IPS-NIHi7 (cell line): Measurements from ENCODE around the gene MAN1A2.

ENCODE experiments used
- DNase-seq: peaks from one replicate; pipeline ENCODE4 v3.0.0; 2012; ENCODE audit warnings: mixed read lengths; ENCODE audit errors: extremely low spot score

MAN1A2 gene

DNA sequence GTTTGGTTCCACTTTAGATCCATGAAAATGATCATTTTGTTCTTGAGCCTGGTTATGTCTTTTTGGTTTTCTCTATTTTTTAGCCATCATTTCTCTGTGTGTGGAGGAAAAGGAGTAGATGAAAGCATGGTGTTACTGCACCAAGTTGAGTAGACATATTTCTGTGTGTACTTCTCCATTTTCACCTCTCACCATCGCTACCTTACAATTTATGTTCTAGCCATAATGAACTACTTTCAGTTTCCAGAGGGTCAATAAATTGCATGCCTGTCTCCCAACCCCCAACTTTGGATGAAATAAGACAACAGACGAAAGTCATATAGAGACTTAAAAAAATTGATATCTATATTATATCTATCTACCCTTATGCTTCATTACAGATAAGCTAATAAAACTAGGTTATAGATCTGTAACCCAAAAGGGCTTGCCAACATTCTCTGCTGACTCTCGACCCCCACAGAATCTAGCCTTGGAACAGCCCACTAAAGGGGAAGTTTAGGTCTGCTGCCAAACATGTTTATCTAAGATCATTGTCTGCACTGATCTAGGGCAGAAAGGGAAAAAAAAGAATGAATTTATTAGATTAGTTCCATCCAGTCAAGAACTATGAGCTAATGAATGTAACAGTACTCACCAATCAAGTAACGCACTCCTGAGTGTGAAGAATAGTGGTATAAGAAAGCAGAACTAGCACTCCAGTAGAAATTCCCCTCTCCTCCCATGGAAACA lies 7.5 kb upstream of the MAN1A2 start:
- DNase-seq: no peak

DNA sequence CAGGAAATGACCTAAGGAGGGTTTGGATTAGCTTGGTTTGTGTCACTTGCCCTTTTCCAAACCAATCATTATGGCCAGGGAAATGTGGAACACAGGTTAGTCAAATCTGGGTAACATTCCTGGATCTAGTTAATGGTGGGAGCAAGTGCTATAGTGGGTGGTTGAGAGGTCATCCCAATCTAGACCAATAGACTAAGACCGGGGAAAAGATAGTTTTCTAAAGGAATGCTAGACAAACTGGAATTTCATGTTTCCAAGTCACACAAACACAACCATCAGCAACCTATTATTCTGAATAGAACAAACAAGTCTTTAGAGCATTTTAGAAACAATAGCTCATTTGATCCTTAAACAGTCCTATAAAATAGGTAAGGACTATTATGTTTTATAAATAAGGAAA lies 4.3 kb upstream of the MAN1A2 start:
- DNase-seq: no peak

DNA sequence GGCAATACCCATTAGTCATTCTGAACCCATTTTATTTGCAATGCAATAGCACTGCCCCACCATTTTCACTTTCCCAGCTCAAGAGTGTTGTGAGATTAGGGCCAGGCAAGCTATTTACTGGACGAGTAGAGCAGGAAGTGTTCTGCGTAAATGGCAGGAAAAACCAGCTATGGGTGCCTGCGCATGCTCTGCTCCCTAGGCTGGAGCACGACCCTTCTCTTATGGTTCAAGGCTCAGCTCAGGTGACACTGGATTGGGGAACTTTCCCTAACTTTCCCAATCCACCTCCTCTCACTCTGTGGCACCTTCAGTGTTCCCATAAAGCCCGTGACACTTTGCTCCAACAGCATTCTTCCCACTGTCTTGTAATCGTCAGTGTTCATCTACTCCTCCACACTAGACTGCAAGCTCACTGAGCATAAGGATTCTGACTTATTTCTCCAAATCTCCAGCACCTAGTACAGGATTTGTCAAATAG lies 3.6 kb upstream of the MAN1A2 start:
- no peak for DNase-seq

DNA sequence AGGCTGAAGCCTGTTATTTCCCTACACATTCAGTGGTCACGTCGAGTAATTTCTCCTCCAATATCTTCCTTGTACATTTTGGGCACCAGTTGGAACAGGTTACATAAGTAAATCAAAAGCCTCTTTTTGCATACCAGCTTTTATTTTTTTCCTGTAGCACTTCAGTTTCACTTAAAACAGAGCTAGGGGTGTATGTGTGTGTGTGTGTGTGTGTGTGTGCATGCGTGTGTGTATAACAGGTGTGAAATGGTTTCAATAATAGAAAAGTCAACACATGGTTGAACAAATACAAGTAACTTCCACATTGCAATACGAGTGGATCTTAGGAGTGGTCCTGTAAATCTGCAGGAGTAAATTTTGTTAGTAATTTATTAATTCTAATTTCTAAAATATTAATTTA lies 3.0 kb upstream of the MAN1A2 start:
- DNase-seq: no peak

DNA sequence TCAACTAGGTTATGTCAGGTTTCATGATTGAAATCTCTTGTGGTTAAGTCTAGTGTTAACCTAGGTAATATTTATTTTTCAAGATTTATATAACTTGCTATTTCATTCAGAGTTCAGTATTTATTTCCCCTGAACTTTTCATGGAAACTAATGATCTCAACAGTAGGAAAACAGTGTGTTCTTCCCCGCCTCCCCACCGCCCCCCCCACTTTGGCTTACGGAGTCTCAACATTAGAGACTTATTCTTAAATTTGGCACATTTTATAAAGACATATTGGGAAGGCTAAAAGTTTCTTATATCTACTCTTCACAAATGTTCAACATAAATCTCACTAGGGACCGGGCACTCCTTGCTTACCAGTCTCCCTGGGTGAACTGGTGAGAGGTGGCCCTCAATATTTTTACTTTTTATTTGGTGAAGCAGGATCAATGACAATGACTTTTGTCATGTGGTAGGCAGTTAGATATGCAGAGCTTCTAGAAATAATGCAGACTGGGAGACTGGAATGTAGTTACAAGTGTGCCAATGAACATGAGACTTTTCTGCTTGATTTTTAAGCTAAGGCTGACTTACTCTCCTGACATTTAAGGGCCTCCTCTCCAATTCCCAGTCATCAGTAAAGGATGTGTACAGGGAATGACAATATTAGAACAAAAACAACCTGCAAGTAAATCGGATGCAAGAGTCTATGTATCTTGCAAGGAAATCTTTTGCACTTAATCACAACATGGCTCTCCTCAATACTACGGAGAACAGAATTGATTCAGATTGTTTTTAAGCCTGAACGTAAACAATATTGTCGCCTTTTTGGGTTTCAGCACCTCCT lies 1.7 kb upstream of the MAN1A2 start:
- no peak for DNase-seq

DNA sequence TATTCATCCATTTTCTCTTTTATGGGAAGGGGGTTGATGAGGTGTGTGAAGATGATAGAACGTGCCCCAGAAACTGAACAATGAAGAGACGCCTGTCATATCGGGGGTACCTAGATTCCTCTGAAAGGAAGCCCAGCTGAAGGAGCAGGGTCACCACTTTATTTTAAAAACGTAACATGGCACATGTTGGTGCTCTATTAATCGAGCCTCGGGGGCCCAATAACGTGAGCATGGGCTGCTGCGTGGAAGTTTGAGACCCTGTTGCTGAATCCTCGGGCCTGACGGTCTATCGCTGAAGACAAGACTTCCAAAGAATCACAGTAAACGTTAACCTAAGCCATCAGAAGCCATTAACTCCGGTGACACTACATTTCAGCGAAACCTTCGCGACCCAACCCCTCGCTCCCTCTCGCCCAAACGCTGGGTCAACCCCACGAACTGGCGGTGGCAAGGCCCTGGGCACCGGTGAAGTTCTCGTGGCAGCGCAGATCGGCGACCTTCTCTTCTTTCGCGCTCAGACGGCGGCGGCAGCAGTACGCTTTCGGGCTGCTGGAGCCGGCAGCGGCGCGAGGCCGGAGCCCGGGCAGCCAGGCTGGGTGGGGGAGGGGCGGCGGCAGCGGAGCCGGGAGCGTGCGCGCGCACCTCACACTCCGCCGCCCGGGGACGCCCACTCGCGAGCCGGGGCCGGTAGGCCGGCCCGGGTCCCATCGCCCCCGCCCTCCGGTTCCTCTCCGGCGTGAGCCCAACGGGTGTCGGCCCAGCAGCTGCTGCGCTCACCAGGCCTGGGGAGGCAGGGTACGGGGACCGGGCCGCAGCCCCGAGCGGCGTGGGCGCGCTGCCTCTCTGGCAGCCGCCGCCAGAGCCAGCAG lies 838 bp upstream of the MAN1A2 start:
- peak; percentile 85 for DNase-seq

DNA sequence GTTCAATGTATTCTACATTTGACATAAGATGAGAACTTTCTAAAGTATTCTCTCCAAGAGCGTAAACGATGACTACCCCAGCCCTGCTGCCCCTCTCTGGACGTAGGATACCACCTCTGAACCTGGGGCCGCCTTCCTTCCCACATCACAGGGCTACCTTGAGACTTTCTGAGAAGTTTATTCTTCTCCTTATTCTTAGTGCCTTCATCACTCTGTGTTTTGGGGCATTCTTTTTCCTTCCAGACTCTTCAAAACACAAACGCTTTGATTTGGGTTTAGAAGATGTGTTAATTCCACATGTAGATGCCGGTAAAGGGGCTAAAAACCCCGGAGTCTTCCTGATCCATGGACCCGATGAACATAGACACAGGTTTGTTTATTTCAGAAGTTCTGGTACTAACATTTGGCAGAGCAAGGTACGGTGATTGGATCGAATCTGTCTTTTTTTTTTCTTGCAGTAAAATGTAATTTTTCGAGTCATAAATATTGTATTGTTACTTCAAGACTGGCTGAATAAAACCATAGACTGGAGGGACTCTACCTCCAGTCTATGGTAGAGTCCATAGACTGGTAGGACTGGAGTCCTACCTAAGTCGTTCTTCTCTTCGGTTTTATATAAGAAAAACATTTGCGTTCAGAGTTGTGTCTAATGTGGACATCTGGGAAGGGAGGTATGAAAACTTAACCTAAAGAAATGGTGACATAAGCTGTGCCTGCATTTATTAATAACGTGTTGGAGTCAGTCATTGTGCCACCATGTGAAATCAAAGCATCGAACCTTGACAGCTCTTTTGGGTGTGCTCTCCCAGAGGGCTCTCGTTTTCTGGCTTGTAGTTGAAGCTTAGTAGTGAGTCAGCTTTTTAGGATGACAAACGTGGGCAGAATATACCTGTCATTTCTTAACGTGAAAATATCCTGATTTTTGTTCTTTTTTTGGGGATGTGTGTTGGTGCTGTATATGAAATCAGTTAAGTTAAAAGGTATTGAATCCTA lies 1.2 kb downstream of the MAN1A2 start:
- no peak for DNase-seq

DNA sequence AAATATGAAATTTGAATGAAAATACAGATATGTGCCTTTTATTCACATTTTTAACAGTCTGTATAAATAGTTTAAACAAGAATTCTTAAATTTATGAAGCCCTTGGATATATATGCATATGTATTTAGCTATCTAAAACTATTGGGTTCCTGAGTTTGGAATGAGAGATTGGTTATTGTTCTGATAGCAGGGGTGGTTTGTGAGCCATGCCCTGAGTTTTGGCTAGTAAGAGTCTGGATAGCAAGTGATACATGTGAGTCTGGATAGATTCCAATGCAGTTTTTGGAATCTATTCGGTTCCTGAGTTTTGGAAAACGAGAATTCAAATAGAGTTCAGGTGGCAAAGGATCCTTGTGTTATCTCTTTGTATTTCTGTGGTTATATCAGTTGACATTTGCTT lies 2.8 kb downstream of the MAN1A2 start:
- no peak for DNase-seq

DNA sequence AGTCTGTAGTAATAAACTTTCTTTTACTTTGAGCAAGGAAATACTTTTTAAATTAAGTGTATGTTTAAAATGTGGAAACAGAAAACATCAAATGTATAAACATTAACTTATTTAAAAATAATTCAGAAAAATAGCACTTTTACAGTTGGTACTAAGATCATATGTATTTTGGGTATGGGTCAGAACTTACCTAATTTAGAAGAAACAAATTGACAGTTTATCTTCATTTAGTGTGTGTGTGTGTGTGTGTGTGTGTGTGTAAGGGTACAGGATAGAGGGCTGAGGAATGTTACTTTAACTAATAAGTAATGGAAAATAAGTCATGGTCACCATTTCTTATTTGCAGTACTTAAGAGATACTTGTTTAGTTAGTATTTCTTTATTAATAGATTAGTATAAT lies 3.3 kb downstream of the MAN1A2 start:
- no peak for DNase-seq

DNA sequence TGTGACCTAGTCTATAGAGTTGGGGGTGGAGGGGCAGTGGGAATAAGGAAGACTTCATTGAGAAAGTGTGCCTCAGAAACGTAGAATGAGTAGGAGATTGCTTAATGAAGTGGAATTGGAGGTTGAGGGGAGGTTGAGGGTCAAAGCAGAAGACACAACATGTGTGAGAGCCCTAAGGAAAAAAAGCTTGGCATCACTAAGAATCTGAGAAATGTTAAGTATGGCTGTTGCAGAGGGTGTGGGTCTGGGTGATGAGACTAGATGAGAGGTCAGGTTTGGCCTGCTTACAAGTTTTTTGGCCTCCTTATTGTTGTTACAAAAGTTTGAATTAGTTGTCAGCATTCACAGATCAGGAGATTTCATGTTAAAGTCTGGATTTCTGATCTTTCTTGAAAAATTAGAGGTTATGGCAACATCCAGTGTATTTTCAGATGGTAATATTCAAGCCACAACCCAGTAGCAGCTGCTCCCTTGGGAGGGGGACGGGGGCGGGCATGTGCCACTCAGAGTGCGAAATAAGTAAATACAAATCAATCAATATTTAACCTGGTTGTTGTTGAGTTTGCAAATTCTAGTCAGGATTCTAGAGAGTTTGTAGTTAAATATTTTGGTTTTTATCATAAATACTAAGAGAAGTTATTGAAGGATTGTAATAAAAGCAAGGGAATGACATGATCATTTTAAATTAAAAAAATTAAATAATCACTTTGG lies 4.3 kb downstream of the MAN1A2 start:
- no peak for DNase-seq

DNA sequence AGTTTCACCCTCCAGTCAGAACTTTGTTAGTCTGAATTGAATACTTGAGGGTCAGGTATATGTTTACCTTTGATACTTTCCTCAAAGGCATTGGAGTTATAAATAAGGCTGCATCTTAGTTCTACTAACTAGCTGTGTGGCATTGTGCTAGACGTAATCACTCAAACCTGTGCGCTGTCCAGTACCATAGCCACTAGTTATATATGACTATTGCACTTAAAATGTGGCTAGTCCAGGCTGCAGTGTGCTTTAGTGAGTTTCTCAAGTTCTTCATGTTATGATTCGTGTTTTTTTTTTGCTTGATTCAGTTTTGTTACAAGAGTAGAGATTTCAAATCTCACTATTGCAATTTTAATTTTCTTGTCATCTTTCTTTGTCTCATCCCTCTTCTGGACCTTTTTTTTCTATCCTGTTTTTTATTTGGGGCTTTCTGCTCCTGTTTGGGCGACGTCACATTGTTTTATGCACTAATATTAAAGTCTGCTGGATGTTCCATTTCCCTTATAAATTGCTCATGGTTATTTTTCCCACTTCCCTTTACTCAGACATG lies 5.7 kb downstream of the MAN1A2 start:
- DNase-seq: no peak

DNA sequence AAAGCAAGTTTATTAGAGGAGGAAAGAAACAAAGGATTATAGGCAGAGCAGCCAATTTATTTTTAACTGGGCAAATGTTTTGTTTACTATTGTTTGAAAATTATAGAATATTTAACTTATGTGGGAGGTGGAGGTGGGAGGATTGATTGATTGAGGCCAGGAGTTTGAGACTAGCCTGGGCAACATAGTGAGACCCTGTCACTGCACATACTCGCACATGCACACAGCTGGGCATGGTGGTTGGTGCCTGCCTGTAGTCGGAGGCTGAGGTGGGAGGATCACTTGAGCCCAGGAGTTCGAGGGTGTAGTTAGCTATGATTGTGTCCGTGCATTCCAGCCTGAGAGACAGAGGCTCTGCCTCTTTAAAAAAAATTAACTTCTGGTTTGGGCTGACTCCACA lies 6.7 kb downstream of the MAN1A2 start:
- no peak for DNase-seq

DNA sequence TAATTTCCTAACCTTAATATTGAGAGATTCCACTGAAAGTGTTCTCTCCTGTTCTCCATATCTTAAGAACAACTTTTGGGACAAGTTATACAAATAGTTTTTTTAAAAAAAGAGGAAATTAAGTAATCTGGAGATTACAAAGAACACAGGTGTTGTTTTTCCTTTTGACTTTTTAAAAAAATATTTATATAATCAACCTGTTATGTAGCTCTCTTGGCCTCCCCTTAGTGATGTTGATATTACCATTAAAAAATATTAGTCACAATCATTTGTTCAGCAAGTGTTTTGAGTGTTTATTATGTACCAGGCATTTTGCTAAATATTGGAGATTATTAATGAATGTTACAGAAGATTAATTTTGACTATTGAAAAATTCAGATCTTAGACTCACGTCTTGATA lies 8.1 kb downstream of the MAN1A2 start:
- DNase-seq: no peak

DNA sequence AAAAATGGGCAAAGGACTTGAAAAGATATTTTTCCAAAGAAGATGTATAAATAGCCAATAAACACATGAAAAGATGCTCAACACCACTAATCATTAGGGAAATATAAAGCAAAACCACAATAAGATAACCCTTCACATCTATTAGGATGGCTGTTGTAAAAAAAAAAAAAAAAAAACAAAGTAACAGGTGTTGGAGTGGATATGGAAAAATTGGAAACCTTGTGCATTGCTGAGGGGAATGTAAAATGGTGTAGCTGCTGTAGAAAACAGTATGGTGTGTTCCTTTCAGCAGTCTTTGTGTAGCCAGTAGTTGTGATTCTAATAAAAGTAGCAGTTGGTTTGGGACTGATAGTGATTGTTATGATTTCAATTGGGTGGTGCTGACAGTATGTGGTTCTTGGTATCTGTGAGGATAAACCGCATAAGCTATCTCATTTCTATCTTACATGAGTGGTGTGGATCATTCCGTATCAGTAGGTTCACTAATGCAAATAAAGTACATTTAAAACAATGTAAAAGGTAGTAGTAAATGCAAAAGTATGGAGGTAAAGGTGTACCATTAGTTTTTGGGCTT lies 19.9 kb downstream of the MAN1A2 start:
- no peak for DNase-seq

DNA sequence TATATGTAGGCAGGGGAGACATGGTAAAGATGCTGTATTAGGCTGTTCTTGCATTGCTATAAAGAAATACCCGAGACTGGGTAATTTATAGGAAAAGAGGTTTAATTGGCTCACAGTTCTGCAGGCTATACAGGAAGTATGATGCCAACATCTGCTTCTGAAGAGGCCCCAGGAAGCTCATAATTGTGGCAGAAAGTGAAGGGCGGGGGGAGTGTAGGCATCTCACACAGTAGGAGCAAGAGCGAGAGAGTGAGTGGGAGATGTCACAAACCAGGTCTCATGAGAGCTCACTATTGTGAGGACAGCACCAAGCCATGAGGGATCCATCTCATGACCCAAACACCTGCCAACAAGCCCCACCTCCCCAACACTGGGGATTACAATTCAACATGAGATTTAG lies 21.1 kb downstream of the MAN1A2 start:
- DNase-seq: no peak

DNA sequence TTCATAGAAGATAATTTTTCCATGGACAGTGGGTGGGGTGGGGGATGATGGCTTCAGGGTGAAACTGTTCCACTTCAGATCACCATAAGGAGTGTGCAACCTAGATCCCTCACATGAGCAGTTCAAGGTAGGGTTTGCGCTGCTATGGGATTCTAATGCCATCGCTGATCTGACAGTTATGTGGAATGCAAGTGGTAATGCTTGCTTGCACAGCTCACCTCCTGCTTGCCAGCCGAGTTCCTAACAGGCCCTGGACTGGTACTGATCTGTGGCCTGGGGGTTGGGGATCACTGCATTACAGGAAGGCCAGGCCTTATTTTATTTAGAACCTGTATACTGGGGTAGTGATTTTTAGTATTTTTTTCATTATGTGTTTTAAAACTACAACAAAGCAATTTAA lies 22.0 kb downstream of the MAN1A2 start:
- no peak for DNase-seq

DNA sequence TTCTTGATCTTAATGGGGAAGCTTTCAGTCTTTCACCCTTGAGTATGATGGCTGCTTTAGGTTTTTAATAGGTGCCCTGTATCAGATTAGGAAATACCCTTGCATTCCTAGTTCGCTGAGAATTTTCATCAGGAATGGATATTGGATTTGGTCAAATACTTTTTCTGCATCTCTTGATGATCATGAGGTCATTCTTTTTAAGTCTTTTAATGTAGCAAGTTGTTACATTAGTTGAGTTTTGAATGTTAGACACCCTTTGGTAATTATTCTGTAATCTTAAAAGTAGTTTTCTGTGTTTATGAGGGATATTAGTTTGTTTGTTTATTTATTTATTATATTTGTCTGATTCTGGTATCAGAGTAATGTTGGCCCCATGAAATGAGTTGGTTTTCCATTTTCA lies 22.5 kb downstream of the MAN1A2 start:
- DNase-seq: no peak

DNA sequence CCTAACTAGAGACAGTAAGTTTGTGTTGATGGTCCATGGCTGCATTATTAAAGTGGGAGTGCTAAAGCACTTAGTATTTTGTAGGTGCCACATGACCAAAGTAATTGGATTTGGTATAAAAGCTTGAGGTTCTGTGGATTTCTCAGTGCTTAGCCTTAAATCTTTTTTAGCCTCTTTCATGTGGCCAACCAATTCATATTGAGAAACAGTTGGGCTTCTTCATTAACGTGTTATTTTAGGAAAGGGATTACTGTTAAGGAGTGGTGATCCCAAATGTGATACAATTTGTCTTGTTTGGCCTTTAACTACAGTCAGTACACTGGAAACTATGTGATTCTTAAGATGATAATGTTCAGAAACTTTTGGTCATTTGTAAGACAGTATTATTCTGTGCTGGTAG lies 25.5 kb downstream of the MAN1A2 start:
- DNase-seq: no peak

DNA sequence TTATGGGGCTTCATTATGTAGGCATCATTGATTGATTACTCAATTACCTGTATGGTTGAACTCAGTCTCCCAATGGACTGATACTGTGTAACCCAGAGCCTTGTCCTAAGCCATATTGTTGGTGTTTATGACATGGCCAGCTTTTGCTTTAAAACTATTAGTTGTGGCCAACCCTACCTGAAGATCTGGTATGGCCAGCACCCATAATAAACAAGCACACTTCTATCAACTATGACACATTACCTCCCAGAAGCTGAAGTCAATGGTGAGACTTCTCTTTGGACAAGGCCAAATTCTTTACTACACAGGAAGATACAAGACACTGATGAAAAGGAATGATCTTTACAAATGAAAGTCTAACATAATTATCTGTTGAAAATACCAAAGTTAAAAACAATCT lies 28.8 kb downstream of the MAN1A2 start:
- DNase-seq: no peak

DNA sequence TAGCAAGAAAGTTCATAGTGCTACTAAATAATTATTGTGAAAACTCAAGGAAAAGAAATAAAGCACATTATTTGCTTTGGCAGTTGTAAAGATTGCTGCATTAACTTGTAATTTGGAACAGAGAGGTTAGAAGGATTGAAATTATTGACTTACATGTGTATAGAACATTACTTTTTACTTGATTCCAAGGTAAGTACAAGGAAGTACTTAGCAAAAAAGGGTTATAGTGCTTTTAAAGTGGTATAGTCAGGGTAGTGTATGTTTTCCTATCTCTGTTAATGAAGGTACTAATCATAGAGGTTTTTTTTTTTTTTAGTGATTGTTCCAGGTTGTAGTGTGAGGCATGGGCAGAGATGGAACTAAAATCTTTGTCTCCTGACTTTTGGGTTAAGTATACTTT lies 29.4 kb downstream of the MAN1A2 start:
- DNase-seq: no peak
